BLaER1 treated with 17β-estradiol and CSF1 and Interleukin-3, amounts not matched to agents 10 nM and 100 nM (cell line): ENCODE data around the gene PTPRN2.

ENCODE experiments used
- H3K27ac ChIP-seq, 11 experiments: shearing (Covaris generic); formaldehyde crosslinking; 2 replicates each; pipeline ENCODE4 v1.8.1; 2022
- H3K27me3 ChIP-seq, 11 experiments: shearing (Covaris generic); formaldehyde crosslinking; 2 replicates each; pipeline ENCODE4 v1.8.1; 2022
- H3K36me3 ChIP-seq, 11 experiments: shearing (Covaris generic); formaldehyde crosslinking; 2 replicates each; pipeline ENCODE4 v1.8.1; 2022
- H3K4me1 ChIP-seq, 10 experiments: shearing (Covaris generic); formaldehyde crosslinking; 2 replicates each; pipeline ENCODE4 v1.8.1; 2022
- H3K4me2 ChIP-seq, 11 experiments: shearing (Covaris generic); formaldehyde crosslinking; 2 replicates each; pipeline ENCODE4 v1.8.1; 2022
- H3K4me3 ChIP-seq, 10 experiments: shearing (Covaris generic); formaldehyde crosslinking; 2 replicates each; pipeline ENCODE4 v1.8.1; 2022
- H3K9ac ChIP-seq, 11 experiments: shearing (Covaris generic); formaldehyde crosslinking; 2 replicates each; pipeline ENCODE4 v1.8.1; 2022
- H3K9me3 ChIP-seq, 11 experiments: shearing (Covaris generic); formaldehyde crosslinking; replicated peaks in 1 of 11; 2 replicates each; pipeline ENCODE4 v1.8.1; 2022
- H4K20me1 ChIP-seq, 11 experiments: shearing (Covaris generic); formaldehyde crosslinking; 2 replicates each; pipeline ENCODE4 v1.8.1; 2022
- Cebpa-rat ChIP-seq, 11 experiments: shearing (Covaris generic); IDR thresholded peaks; 2 replicates each; pipeline ENCODE4 v1.8.1; 2022

PTPRN2 gene

GRCh38 chr7:158557441-158557755 is 30.2 kb downstream of the PTPRN2 start:
- Histone ChIP-seq H3K4me3 (no peak overlapping the region), H3K9me3 (peaks cover 0 to 11% (median 5%) of the 10 kb centered on the region in 11 experiments; a peak in 8 of 22 replicates), H3K27me3 (no peaks in the 10 kb centered on the region), H3K9ac (no peak overlapping the region), H3K4me1 (no peaks in the 10 kb centered on the region; a peak in 1 of 20 replicates), H3K36me3 (no peaks in the 10 kb centered on the region), H4K20me1 (peaks cover 0 to 6% (median 0%) of the 10 kb centered on the region in 11 experiments; a peak in 3 of 22 replicates), H3K4me2 (no peak overlapping the region), H3K27ac (no peak overlapping the region)
- TF ChIP-seq Cebpa-rat (IDR thresholded peaks at IDR 0.05): no peak

GRCh38 chr7:158556721-158557440 is 30.7 kb downstream of the PTPRN2 start:
- Histone ChIP-seq H3K4me3 (no peak overlapping the region), H3K9ac (no peak overlapping the region), H3K9me3 (peaks cover 0 to 11% (median 5%) of the 10 kb centered on the region in 11 experiments; a peak in 8 of 22 replicates), H3K4me2 (no peak overlapping the region), H3K27ac (no peak overlapping the region), H3K27me3 (no peaks in the 10 kb centered on the region), H3K4me1 (no peaks in the 10 kb centered on the region; a peak in 1 of 20 replicates), H3K36me3 (no peaks in the 10 kb centered on the region), H4K20me1 (peaks cover 0 to 6% (median 0%) of the 10 kb centered on the region in 11 experiments; a peak in 4 of 22 replicates)
- no peak for TF ChIP-seq Cebpa-rat (IDR thresholded peaks at IDR 0.05)

- no peak overlapping the region for H3K4me2 ChIP-seq
- H3K27ac ChIP-seq: no peak overlapping the region
- no peaks in the 10 kb centered on the region for H3K27me3 ChIP-seq
- peaks cover 0 to 11% (median 5%) of the 10 kb centered on the region in 11 experiments; a peak in 8 of 22 replicates for H3K9me3 ChIP-seq
- peaks cover 0 to 17% (median 0%) of the 10 kb centered on the region in 11 experiments; a peak in 7 of 22 replicates for H4K20me1 ChIP-seq
- H3K9ac ChIP-seq: no peak overlapping the region
- no peaks in the 10 kb centered on the region for H3K36me3 ChIP-seq
- no peak for TF ChIP-seq Cebpa-rat (IDR thresholded peaks at IDR 0.05)
- H3K4me1 ChIP-seq: peaks cover 4 to 12% (median 11%) of the 10 kb centered on the region in 10 experiments
- no peak overlapping the region for H3K4me3 ChIP-seq
These were observed 32.5 kb downstream of the PTPRN2 start for GRCh38 chr7:158555034-158555520.

- H3K4me3 ChIP-seq: no peak overlapping the region
- H3K36me3 ChIP-seq: no peaks in the 10 kb centered on the region
- no peaks in the 10 kb centered on the region for H3K9me3 ChIP-seq
- H4K20me1 ChIP-seq: peaks cover 0 to 25% (median 0%) of the 10 kb centered on the region in 11 experiments; a peak in 6 of 22 replicates
- peaks cover 0 to 3% (median 0%) of the 10 kb centered on the region in 11 experiments; a peak in 2 of 22 replicates for H3K27me3 ChIP-seq
- H3K9ac ChIP-seq: no peak overlapping the region
- peak overlapping the region in 9 of 11 experiments; percentile 88 to 99 (median 97); a peak in 10 of 22 replicates for H3K4me2 ChIP-seq
- H3K4me1 ChIP-seq: peaks cover 22 to 38% (median 36%) of the 10 kb centered on the region in 10 experiments
- no peak for TF ChIP-seq Cebpa-rat (IDR thresholded peaks at IDR 0.05)
- 0 out of 22 replicates have a peak overlapping the region, but pooled peaks of 1 of the 11 experiments have one; percentile 68 for H3K27ac ChIP-seq
These were observed 36.7 kb downstream of the PTPRN2 start for GRCh38 chr7:158550886-158551452.

- Histone ChIP-seq H4K20me1 (peaks cover 0 to 25% (median 0%) of the 10 kb centered on the region in 11 experiments; a peak in 6 of 22 replicates), H3K4me2 (peak overlapping the region; percentile 86 to 99 (median 97)), H3K9ac (peak overlapping the region in 3 of 11 experiments; percentile 27 to 62 (median 57); a peak in 3 of 22 replicates), H3K27me3 (peaks cover 0 to 3% (median 0%) of the 10 kb centered on the region in 11 experiments; a peak in 2 of 22 replicates), H3K4me3 (no peak overlapping the region; a peak in 1 of 20 replicates), H3K36me3 (no peaks in the 10 kb centered on the region), H3K27ac (peak overlapping the region in 4 of 11 experiments; percentile 36 to 68 (median 52); a peak in 9 of 22 replicates), H3K9me3 (no peaks in the 10 kb centered on the region), H3K4me1 (peaks cover 22 to 38% (median 36%) of the 10 kb centered on the region in 10 experiments)
- TF ChIP-seq Cebpa-rat (IDR thresholded peaks at IDR 0.05): no peak
These were observed 37.3 kb downstream of the PTPRN2 start for GRCh38 chr7:158550394-158550700.

- Histone ChIP-seq H3K4me2 (peak overlapping the region; percentile 86 to 99 (median 97)), H3K9me3 (no peaks in the 10 kb centered on the region), H3K4me3 (peak overlapping the region in 9 of 10 experiments; percentile 22 to 60 (median 41); a peak in 14 of 20 replicates), H3K4me1 (peaks cover 22 to 38% (median 36%) of the 10 kb centered on the region in 10 experiments), H3K27ac (peak overlapping the region in 10 of 11 experiments; percentile 3 to 68 (median 50); a peak in 17 of 22 replicates), H4K20me1 (peaks cover 0 to 25% (median 0%) of the 10 kb centered on the region in 11 experiments; a peak in 6 of 22 replicates), H3K36me3 (no peaks in the 10 kb centered on the region), H3K27me3 (peaks cover 0 to 3% (median 0%) of the 10 kb centered on the region in 11 experiments; a peak in 2 of 22 replicates), H3K9ac (peak overlapping the region in 8 of 11 experiments; percentile 24 to 62 (median 40); a peak in 13 of 22 replicates)
- no peak for TF ChIP-seq Cebpa-rat (IDR thresholded peaks at IDR 0.05)
These were observed 37.8 kb downstream of the PTPRN2 start for GRCh38 chr7:158549616-158550393.

GRCh38 chr7:158549176-158549615 is 38.4 kb downstream of the PTPRN2 start:
- no peak for TF ChIP-seq Cebpa-rat (IDR thresholded peaks at IDR 0.05)
- H4K20me1 ChIP-seq: peaks cover 0 to 25% (median 0%) of the 10 kb centered on the region in 11 experiments; a peak in 6 of 22 replicates
- H3K27ac ChIP-seq: peak overlapping the region in 8 of 11 experiments; percentile 7 to 68 (median 47); a peak in 12 of 22 replicates
- no peaks in the 10 kb centered on the region for H3K36me3 ChIP-seq
- peaks cover 22 to 38% (median 36%) of the 10 kb centered on the region in 10 experiments for H3K4me1 ChIP-seq
- H3K9ac ChIP-seq: peak overlapping the region in 9 of 11 experiments; percentile 34 to 68 (median 49); a peak in 18 of 22 replicates
- peaks cover 0 to 3% (median 0%) of the 10 kb centered on the region in 11 experiments; a peak in 2 of 22 replicates for H3K27me3 ChIP-seq
- peak overlapping the region; percentile 86 to 99 (median 97) for H3K4me2 ChIP-seq
- H3K4me3 ChIP-seq: peak overlapping the region; percentile 22 to 60 (median 42); a peak in 16 of 20 replicates
- no peaks in the 10 kb centered on the region for H3K9me3 ChIP-seq

GRCh38 chr7:158548726-158549125 is 38.9 kb downstream of the PTPRN2 start:
- Histone ChIP-seq H3K36me3 (no peaks in the 10 kb centered on the region), H3K4me1 (peaks cover 22 to 38% (median 36%) of the 10 kb centered on the region in 10 experiments), H3K4me2 (peak overlapping the region; percentile 86 to 99 (median 97)), H3K27me3 (peaks cover 0 to 3% (median 0%) of the 10 kb centered on the region in 11 experiments; a peak in 2 of 22 replicates), H3K4me3 (peak overlapping the region in 7 of 10 experiments; percentile 31 to 60 (median 44); a peak in 12 of 20 replicates), H3K9me3 (no peaks in the 10 kb centered on the region), H4K20me1 (peaks cover 0 to 25% (median 0%) of the 10 kb centered on the region in 11 experiments; a peak in 6 of 22 replicates), H3K9ac (peak overlapping the region in 8 of 11 experiments; percentile 36 to 68 (median 50); a peak in 12 of 22 replicates), H3K27ac (peak overlapping the region in 6 of 11 experiments; percentile 36 to 68 (median 48); a peak in 10 of 22 replicates)
- TF ChIP-seq Cebpa-rat (IDR thresholded peaks at IDR 0.05): no peak
